GM18909 (cell line): Measurements from ENCODE around the gene LTB4R2.

ENCODE experiments used
- ATAC-seq: cut with Tn5 transposase; IDR thresholded peaks from one replicate; pipeline ENCODE4 v1.9.1; 2021; ENCODE audit warnings: mild to moderate bottlenecking; ENCODE audit not compliant: unreplicated experiment, poor library complexity

Gene LTB4R2, protein sequence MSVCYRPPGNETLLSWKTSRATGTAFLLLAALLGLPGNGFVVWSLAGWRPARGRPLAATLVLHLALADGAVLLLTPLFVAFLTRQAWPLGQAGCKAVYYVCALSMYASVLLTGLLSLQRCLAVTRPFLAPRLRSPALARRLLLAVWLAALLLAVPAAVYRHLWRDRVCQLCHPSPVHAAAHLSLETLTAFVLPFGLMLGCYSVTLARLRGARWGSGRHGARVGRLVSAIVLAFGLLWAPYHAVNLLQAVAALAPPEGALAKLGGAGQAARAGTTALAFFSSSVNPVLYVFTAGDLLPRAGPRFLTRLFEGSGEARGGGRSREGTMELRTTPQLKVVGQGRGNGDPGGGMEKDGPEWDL

DNA sequence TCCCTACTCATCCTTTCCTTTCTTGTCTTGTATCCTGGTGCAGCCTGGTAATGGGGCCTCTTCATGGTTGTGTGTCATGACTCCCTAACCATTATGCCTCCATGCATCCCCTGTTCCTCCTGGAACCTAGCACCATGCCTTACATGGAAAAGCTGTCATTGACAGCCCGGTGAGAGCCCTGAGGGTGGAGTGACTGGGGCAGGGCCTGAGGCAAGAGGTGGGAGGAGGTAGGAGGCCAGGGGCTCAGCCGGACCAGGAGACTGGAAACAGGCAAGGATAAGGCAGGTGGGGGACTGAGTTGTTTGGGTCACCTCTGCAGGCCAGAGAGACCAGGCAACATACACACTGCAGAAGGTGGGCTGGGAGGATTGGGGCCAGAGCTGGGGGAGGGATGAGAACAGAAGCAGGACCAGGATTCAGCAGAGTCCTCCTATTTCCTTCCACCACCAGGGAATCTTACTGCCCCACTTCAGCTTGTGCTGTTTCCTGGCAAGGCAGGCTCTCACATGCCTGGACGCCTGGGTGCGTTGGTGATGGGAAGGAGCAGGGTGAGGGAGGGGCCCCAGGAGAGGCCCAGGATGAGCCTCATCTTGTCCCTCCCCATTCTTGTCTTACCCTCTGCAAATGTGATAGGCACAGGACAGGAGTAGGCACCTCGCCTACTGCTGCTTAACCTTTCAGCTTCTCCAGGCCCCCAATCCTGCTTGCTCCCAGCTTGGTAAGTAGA is at the start of gene LTB4R2:
Gene LTB4R2, plus strand, starts transcription at position 603 of the 727 bp plus-strand sequence. CDS start 525 bp downstream, outside the sequence.
- ATAC-seq = no peak

DNA sequence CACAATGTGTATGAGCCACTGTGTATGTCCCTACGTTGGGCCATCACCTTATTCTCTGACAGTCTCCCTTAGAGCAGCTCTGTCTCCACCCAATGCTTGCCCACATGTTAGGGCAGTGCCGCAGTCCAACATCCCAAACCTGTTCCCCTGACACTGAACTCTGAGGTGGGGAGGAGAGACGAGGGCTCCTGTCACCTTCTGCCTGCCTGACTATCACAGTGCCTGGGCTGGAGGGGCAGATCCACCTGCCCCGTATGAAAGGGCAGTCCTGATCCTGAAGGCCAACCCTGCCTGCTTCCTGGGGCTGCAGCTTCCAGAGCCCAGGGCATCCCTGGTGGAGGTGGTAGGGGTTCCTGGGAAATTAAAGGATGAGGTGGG is 49.2 kb upstream of the LTB4R2 start:
- ATAC-seq = no peak

DNA sequence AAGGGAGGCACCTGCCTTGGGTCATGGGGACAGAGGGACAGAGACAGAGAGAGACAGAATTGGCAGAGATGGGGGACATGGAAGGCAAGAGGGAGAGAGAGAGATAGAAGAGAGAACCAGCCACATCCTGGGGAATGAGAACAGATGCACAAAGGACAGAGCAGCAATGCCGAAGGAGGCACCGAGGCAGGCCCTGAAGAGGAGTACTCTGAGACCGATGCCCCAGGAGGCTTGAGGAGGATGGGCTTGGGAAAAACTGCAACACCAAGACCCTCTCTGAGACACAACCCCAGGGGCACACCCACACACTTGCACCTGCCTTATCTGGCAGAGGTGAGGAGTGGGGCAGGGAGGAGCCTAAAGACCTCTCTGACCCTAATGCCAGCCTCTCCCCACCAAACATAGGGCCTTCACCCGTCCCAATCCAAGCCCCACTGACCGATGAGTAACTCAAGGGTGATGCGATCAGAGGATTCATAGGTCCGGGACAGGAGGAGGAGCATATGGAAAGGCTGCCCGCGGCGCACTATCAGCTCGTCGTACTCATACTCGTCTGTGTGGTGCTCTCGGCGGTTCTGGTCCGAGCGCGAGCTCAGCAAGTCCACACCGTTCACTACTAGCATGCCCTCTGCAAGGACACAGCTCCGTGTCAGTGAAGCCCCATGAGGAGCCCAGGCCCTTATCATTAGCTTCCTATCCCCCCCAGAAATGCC is 48.5 kb upstream of the LTB4R2 start:
- ATAC-seq = no peak

DNA sequence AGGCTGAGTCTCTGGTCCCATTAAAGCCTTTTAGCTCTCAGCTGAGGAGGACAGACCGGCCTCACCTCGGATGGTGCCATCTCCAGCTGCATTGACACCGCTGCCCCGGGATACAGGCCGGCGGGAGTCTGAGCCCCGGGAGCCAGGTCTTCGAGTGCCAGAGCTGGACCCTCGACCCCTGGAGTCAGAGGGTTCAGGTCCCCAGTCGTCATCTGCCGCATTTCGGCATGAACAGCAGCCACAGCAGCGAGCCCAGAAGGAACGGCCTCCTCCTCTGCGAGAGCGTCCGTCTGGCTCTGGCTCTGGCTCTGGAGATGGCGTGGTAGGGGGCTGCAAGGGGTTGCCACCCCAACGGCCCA is 48.0 kb upstream of the LTB4R2 start:
- ATAC-seq = no peak

DNA sequence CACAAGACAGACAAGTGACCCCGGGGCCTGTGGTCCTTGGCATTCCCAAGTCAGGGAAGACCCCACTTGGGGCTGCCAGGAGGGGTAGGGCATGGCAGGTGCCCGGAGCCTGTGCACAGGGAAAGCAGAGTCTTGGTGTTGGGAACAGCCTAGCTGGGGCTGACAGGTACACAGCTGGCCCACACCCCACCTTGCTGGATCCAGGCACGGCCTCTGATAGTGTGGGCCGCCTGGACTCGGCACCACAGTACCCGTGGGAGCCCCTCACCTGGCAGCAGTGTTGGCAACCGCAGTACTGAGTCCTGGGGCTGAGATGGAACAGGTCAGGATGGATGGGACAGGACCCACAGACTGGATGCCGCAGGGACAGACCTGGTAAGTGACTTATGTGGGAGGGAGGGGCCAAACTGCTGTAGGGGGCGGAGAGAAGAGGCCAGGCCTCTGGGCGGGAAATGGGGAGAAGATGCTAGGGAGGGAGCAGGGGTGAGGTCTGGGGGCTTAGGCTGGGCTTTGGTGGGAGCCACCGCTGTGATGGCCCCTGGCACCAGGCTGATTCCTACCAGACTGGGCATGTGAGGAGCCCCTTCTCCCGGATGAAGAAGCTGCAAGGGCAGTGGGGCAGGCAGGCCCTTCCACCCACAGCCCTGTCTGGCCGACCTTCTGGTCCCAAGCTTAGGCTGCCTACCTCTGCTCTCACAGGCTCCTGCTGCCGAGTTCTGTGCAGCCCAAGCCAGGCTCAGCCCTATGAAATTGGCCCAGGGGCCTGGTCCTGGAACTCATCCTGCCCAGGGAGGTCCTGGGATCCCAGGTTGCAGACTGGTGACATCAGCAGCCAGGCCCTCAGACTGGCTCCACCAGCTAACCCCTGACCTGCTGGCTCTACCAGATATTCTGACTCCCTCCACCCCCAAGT is 46.9 kb upstream of the LTB4R2 start, which contains the start of gene TGM1:
Gene TGM1, minus strand, starts transcription at position 357 of the 913 bp plus-strand sequence. CDS start 825 bp downstream, outside the sequence.
- no peak for ATAC-seq

DNA sequence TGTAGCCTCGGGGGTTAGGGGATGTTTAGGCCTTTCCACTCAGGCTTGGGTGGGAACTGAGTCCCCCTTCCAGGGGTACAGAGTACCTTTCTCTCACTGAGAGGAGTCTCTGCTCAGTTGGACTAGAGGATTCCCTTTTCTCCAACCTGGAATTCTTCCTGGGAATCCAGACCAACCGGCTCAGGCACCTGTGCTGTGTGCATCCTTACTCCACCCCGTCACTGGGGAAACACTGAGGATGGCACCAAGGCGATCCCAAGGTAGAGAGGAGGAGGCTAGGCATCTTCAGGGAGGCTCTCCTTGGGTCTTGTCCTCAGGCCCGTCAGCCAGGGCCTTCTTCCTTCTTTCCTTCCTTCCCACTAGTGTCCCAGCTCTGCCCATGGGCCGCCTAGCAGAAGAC is 46.1 kb upstream of the LTB4R2 start:
- no peak for ATAC-seq

DNA sequence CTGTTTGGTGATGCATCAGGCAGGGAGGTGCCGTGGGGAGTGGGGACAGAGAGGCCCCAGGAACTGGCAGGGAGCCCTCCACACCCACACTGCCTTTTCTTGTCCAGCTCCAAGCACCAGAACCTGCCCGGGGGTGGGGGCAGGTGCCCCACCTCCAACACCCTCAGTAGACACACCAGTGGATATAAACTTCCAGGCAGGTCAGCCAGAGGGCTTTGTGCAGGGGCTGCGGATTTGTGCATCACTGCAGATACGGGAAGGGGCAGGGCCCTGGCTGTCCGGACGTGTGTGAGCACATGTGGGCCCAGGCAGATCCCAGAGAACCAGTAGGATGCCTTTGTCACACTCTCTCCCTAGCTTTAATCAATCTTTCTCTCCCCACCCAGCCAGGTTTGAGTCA is 45.6 kb upstream of the LTB4R2 start:
- no peak for ATAC-seq

DNA sequence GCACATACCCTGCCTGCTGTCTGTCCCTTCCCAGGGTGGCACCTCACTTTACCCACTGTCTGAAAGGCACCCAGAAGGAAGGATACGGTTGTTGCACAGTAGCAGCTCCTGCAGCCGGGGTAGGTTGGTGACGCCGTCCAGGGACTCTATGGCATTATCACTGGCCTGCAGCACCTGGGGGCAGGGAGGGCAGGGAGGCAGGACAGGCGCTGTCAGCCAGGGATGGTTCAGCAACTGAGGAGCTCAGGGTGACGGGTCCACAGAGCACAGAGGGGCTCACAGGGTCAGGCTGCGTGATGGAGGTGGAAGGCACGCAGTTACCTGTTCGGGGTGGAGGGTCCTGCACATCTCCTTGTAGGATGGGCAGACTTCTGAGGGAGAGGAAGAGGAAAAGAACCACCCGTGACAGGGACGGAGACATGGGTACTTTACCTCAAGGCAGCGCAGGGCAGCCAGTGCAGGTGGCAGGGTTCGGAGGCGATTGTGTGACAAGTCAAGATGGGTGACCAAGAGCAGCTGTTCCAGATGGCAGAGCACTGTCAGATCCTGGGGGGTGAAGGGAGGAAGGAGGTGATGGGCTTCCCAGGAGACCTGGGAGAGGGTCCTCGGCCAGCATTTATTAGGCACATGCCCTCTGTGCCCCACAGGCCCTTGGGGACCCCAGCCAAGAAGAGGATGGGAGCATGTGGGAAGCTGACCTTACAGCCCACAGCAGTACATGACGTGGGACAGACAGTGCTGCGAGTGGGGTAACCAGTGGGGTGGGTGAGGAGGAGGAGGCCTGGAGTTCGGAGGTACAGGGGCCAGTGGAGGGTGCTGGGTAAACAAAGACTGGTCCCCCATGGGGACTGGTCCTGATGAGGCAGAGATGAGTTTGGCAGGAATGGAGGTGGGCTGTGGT is 43.3 kb upstream of the LTB4R2 start:
- no peak for ATAC-seq

DNA sequence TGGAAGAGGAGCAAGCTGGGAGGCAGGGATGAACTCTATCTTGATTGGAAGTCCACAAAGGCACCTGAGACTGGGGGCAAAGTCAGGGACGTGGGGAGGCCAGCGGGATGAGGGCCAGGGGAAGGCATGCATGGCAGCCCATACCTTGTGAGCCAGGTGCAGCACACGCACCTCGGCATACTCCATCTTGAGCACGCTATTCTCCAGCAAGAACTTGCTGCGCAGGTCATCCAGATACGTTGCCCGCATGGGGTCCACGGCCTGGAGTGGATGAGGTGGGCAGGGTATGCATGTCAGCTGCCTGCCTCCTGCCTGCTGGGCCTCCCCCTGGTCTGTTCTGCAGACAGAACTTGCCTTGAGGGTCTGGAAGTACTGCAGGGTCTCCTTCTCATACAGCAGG is 42.4 kb upstream of the LTB4R2 start:
- ATAC-seq = no peak

DNA sequence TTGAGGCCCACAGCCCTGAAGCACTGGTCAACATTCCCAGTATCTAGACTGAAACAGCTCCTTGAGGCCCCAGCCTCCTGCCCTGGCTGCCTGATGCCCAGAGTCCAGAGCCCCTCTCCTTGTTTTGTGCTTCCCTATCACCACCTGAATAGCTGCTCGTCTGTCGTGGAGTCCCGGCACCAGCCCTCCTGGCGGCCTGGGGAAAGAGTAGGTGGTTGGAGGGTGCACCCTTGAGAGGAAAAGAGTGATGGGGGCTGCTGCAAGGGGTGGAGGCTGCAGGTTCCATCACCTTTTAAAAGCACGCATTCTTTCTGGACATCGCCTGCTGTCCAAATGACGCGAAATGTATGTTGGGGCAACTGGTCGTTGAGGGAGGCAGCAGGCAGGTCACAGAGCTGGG is 41.7 kb upstream of the LTB4R2 start:
- ATAC-seq = no peak

DNA sequence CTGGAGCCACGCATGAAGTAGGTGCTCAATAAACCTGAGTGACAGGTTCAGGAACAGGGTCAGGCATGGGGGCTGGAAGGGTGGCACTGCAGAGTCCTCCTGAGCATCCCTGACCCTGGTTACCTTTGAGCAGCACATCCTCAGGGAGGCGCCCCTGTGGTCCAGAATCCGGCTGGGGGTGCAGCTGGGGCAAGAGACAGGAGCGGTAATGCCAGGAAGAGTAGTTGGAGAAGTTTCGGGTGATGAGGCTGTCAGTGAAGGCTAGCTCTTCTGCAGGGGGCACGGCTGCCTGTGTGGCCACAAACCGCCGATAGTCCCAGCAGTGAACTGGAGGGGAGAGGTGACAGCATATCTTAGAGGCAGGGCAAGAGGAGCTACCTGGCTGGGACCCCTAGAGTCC is 40.6 kb upstream of the LTB4R2 start:
- ATAC-seq = no peak

DNA sequence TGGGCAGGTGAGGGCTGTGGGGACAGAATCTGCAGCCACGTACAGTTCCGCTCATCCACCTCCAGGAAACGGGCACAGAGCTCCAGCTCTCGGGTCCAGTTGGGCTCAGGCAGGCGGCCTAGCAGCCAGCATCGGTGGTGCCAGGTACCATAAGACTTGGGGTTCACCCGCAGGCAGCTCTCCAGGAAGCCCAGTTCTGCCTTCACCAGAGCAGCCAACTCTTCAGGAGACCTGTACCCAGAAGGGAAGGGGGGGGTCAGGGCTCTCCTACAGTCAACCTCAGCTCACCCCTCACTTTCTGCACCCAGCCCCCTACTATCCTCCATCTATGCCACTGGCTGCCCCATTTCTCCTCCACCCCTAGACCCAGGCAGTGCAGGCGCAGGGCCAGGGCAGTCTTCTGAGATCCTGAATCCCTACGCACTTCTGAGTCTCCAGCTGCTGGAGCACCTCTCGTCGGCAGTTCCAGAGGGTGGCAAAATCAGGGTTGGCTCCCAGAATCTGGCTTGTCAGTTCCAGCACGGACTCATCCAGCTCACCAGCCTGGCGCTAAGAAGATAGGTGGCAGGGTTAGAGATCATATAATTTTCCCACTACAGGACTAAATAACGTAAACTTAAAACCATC is 39.9 kb upstream of the LTB4R2 start:
- ATAC-seq = no peak

DNA sequence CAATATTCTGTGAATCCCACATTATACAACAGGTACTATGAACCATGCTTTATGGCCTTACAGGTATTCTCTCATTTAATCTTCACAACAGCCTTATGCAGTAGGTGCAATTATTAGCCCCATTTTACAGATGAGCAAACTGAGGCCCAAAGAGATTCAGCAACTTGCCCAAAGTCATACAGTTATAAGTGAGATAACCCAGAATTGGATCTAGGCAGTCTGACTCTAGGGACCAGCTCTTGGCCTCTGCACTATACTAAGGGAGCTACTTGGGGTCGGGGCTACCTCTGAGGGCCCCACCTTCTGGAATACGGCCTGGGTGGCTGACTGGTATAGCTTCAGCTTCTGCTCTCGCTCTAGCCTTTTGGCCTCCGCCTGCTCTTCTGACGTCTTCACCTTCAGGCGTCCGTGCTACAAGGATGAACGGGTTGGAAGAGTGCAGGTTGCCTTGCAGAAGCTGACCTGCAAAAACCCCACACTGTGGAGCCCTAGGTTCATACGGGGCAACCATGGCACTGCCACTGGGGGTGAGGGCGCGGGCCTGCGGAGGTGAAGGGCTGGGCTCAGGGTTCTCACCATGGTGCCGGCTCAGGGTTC is 39.3 kb upstream of the LTB4R2 start:
- no peak for ATAC-seq

DNA sequence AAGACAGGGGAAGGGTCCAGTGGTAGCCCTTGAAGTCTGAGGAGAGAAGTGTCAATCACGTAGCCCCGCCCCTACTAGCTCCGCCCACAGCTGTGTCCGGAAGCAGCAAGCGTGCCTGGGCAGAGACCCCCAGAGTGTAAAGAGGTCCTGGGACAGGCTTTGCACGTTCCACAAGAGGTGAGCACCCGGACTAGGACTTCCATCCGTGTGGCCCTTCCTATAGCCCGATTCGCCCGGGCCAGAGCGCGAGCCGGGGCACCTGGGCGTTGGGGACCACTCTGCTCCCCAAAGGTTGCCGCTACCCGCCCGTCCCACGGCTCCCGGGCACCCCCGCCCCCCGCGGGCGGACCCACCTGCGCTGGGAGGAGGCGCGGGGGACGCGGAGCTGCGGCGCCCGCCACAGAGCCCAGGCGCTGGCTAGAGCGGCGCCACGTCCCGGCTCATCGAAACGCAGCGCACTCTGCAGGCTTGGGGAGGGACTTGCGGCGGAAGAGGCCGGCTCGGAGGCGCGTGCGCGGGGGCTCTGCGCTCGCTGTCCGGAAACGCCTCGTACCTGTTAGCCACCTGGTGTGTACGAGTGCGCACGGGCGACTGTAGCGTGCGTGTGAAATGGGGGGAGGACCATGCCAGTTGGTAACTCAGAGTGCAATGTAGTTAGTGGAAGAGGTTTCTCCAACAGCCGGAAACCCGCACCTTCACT is 38.7 kb upstream of the LTB4R2 start, which contains the start of gene RABGGTA:
Gene RABGGTA, minus strand, starts transcription at position 464 of the 700 bp plus-strand sequence. CDS start 482 bp downstream, outside the sequence.
- peak; percentile 91 for ATAC-seq

DNA sequence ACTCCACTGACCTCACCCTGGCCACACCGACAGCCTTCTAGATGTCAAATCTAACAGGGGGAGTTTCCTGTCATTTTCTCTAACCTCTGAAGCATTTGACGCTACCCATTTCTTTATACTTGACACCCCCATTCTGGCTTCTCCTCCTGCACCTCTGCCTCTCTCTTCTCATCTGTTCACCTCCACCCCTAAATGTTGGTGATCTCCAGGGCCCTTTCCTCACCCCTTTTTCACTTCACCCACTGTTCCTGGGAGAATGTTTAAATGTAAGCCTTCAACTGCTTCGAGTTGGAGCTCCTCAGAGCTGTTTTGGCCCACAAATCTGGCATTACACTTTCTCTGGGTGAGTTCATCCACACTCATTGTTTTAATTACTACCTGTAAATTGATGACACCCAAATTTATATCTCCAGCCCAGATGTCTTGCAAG is 38.1 kb upstream of the LTB4R2 start:
- ATAC-seq = no peak

DNA sequence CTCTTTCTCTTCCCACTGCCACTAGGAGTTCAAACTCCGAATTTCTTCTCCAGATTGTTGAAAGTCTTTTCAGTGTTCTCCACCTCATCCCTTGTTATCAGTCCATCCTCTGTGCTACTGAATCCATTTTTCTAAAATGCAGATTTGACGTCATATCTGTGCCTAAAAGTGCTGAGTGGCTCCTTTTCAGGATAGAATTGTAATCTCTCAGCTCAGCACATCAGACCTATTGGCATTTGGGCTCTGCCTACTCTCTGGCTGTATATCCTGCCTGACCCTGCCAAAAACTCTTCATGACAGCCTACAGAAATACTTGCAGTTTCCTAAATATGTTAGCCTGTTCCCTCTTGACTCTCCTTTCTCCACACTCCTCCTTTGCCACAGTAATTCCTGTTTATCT is 37.5 kb upstream of the LTB4R2 start:
- no peak for ATAC-seq

DNA sequence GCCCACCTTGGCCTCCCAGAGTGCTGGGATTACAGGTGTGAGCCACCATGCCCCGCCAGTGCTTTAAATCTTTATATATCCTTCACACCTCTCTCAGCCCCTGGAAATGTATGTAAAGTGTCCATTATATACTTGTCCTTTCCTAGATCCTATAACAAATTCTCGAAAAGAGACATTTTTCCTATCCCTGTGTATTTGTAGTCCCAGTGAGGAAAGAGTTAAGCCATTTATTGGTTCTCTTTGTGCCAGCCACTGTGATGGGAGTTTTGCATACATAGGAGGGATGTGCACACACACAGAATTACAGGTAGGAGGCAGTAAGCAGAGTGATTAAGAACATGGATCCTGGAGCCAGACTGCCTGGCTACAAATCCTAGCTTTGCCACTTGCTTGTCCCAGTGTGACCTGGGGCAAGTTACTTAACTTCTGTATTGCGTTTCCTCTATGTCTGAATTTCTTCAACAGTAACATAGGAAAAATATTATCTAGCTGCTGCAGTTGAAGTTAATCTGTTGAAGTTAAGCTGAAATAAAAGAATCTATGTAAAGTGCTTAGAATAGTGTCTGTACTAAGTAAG is 36.4 kb upstream of the LTB4R2 start:
- no peak for ATAC-seq
